Activated CD8-positive, alpha-beta T cell treated with anti-CD3 and anti-CD28 coated beads for 36 hours (primary cell): ENCODE measurements around the gene TEK. TPM values are rescaled to one million over a fixed set of nuclear protein-coding genes. Genes with fewer than 3 reads are reported as not detected.

Source experiments
- ATAC-seq: fragments of 200-7000 bp; cut with Tn5 transposase; one replicate; pipeline ENCODE4 v1.10.0; 2021; ENCODE audit warnings: mild to moderate bottlenecking, moderate library complexity
- CTCF ChIA-PET: fragments of 350-600 bp; sonication (Branson Sonifier 250); formaldehyde crosslinking; loops from one replicate; lab custom pipeline; 2021; ENCODE audit warnings: antibody characterized with exemption; lab: Charles Lee
- POLR2A ChIA-PET: fragments of 350-600 bp; sonication (Branson Sonifier 250); formaldehyde crosslinking; loops from one replicate; lab custom pipeline; 2021; ENCODE audit warnings: antibody characterized with exemption; lab: Charles Lee
- DNase-seq: peaks from one replicate; pipeline ENCODE4 v3.0.0-alpha.2; 2020
- H3K27ac Mint-ChIP-seq: one replicate; pipeline ENCODE4 v1.8.0; 2021; ENCODE audit warnings: mild to moderate bottlenecking, mixed read lengths
- H3K27me3 Mint-ChIP-seq: one replicate; pipeline ENCODE4 v1.8.0; 2021; ENCODE audit warnings: mixed read lengths
- H3K36me3 Mint-ChIP-seq: one replicate; pipeline ENCODE4 v1.8.0; 2021; ENCODE audit warnings: low read depth, mixed read lengths
- H3K4me1 Mint-ChIP-seq: one replicate; pipeline ENCODE4 v1.8.0; 2021; ENCODE audit warnings: low read depth, mixed read lengths
- H3K4me3 Mint-ChIP-seq: one replicate; pipeline ENCODE4 v1.8.0; 2021; ENCODE audit warnings: mild to moderate bottlenecking, moderate library complexity, mixed read lengths
- H3K9me3 Mint-ChIP-seq: one replicate; pipeline ENCODE4 v1.8.0; 2021; ENCODE audit warnings: mixed read lengths
- CTCF ChIP-seq: fragments of 200-600 bp; IDR thresholded peaks from one replicate; pipeline ENCODE4 v1.8.0; 2022; ENCODE audit warnings: antibody characterized with exemption, mild to moderate bottlenecking
- intact Hi-C: fragments of 100-400 bp; cut with micrococcal nuclease; formaldehyde crosslinking; loops from one replicate; pipeline ENCODE4 v1.10.0; 2022
- total RNA-seq, 2 experiments: library from RNA; stranded (reverse); gene quantifications; one replicate each; pipeline ENCODE4 v1.2.3, GENCODE V29; 2021

TEK gene
- total RNA-seq, 2 experiments from 2014 or later: not detected

GRCh38 chr9:27205198-27205597 lies 96.2 kb downstream of the TEK start:
- no peaks in the 10 kb centered on the region for H3K36me3 Mint-ChIP-seq
- intact Hi-C loops: no loop called here
- no peak overlapping the region for H3K27ac Mint-ChIP-seq
- TF ChIP-seq CTCF: no peak
- H3K4me1 Mint-ChIP-seq: no peaks in the 10 kb centered on the region
- H3K27me3 Mint-ChIP-seq: peaks cover 6% of the 10 kb centered on the region
- no peaks in the 10 kb centered on the region for H3K9me3 Mint-ChIP-seq
- POLR2A ChIA-PET: no interaction called here
- no peak for ATAC-seq
- CTCF ChIA-PET: no interaction called here
- no peak overlapping the region for H3K4me3 Mint-ChIP-seq
- no peak for DNase-seq

GRCh38 chr9:27206041-27206440 lies 97.0 kb downstream of the TEK start:
- DNase-seq (no peak), ATAC-seq (no peak)
- ChIA-PET POLR2A (no interaction called here), CTCF (no interaction called here)
- Mint-ChIP-seq H3K4me3 (no peak overlapping the region), H3K27ac (no peak overlapping the region), H3K4me1 (no peaks in the 10 kb centered on the region), H3K27me3 (peaks cover 6% of the 10 kb centered on the region), H3K36me3 (no peaks in the 10 kb centered on the region), H3K9me3 (no peaks in the 10 kb centered on the region)
- TF ChIP-seq CTCF: no peak
- intact Hi-C loops: no loop called here

- ChIA-PET CTCF (no interaction called here), POLR2A (no interaction called here)
- intact Hi-C loops: no loop called here
- H3K9me3 Mint-ChIP-seq: no peaks in the 10 kb centered on the region
- H3K27ac Mint-ChIP-seq: no peak overlapping the region
- no peak overlapping the region for H3K4me3 Mint-ChIP-seq
- no peak for ATAC-seq
- DNase-seq: no peak
- TF ChIP-seq CTCF: no peak
- no peaks in the 10 kb centered on the region for H3K27me3 Mint-ChIP-seq
- H3K4me1 Mint-ChIP-seq: no peaks in the 10 kb centered on the region
- no peaks in the 10 kb centered on the region for H3K36me3 Mint-ChIP-seq
Measured at GRCh38 chr9:27209034-27209433, 100.0 kb downstream of the TEK start.

GRCh38 chr9:27210588-27210987 lies 101.6 kb downstream of the TEK start:
- no peak for TF ChIP-seq CTCF
- ATAC-seq (no peak), DNase-seq (no peak)
- ChIA-PET POLR2A (no interaction called here), CTCF (no interaction called here)
- Mint-ChIP-seq H3K4me1 (no peaks in the 10 kb centered on the region), H3K27me3 (no peaks in the 10 kb centered on the region), H3K9me3 (no peaks in the 10 kb centered on the region), H3K27ac (no peak overlapping the region), H3K4me3 (no peak overlapping the region), H3K36me3 (no peaks in the 10 kb centered on the region)
- intact Hi-C loops: no loop called here

- intact Hi-C loops: no loop called here
- Mint-ChIP-seq H3K9me3 (no peaks in the 10 kb centered on the region), H3K36me3 (no peaks in the 10 kb centered on the region), H3K4me1 (no peaks in the 10 kb centered on the region), H3K27me3 (no peaks in the 10 kb centered on the region), H3K4me3 (no peak overlapping the region), H3K27ac (no peak overlapping the region)
- CTCF ChIA-PET: no interaction called here
- POLR2A ChIA-PET: no interaction called here
- ATAC-seq (no peak), DNase-seq (no peak)
- TF ChIP-seq CTCF: no peak
Measured at GRCh38 chr9:27212191-27212590, 103.2 kb downstream of the TEK start.
